Measurements from ENCODE around the gene MOCOS.

DNA sequence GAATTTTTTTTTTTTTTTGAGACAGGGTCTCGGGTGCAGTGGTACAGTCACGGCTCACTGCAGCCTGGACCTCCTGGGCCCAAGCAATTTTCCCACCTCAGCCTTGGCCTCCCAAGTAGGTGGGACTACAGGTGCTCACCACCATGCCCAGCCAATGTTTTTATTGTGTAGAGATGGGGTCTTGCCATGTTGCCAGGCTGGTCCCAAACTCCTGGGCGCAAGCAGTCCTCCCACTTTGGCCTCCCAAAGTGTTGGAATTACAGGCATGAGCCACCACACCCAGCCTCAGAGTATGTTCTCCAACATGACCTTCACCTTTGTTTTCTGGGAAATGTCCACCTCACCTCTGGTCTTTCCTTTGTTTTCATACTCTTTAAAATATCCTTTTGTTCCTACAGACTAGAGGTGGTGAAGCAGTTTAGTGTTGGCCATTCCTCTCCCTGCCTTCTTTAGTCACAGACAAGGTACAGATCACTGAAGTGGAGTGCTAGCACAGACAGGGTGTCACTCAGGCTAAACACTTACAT, 19.5 kb upstream of the MOCOS start:
- no peak for TF ChIP-seq CTCF (IDR thresholded peaks at IDR 0.05; ENCODE audit: low read depth, low read length, poor library complexity, severe bottlenecking)
- TF ChIP-seq EZH2phosphoT487 (IDR thresholded peaks at IDR 0.05; ENCODE audit: borderline replicate concordance, low read length) = no peak
